ENCODE data around the gene STKLD1.
"Not testable (repeated sequence)": the region's sequence is repeated elsewhere in the genome, so short reads cannot be mapped to it uniquely, and the experiment has no call there.

The STKLD1 gene

DNA sequence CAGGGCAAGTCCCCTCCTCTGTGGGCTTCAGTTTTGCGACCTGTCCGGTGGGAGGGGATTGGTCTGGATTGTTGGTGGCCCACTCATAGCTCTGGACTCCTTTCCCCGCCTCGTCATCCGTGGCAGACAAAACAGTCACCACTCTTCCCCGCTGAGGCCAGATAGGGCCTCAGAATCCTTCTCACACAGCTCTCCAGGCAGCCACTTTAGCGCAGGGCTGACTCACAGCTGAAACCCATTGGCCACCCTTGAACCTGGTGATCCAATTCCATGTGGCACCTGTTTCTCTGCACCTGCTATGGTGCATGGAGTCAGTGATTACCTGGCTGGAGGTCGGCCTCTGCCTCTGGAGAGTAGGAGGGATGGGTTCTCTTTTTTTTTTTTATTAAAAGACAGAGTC lies 67.8 kb downstream of the STKLD1 start:
- TF ChIP-seq, protein P1, sequence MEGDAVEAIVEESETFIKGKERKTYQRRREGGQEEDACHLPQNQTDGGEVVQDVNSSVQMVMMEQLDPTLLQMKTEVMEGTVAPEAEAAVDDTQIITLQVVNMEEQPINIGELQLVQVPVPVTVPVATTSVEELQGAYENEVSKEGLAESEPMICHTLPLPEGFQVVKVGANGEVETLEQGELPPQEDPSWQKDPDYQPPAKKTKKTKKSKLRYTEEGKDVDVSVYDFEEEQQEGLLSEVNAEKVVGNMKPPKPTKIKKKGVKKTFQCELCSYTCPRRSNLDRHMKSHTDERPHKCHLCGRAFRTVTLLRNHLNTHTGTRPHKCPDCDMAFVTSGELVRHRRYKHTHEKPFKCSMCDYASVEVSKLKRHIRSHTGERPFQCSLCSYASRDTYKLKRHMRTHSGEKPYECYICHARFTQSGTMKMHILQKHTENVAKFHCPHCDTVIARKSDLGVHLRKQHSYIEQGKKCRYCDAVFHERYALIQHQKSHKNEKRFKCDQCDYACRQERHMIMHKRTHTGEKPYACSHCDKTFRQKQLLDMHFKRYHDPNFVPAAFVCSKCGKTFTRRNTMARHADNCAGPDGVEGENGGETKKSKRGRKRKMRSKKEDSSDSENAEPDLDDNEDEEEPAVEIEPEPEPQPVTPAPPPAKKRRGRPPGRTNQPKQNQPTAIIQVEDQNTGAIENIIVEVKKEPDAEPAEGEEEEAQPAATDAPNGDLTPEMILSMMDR (conservative IDR thresholded peaks at IDR 0.05; ENCODE audit: low read length), result no peak
- DNase-seq (ENCODE audit: low read depth), result no peak
- H3K4me3 ChIP-seq (ENCODE audit: low read length), result no peak overlapping the region

DNA sequence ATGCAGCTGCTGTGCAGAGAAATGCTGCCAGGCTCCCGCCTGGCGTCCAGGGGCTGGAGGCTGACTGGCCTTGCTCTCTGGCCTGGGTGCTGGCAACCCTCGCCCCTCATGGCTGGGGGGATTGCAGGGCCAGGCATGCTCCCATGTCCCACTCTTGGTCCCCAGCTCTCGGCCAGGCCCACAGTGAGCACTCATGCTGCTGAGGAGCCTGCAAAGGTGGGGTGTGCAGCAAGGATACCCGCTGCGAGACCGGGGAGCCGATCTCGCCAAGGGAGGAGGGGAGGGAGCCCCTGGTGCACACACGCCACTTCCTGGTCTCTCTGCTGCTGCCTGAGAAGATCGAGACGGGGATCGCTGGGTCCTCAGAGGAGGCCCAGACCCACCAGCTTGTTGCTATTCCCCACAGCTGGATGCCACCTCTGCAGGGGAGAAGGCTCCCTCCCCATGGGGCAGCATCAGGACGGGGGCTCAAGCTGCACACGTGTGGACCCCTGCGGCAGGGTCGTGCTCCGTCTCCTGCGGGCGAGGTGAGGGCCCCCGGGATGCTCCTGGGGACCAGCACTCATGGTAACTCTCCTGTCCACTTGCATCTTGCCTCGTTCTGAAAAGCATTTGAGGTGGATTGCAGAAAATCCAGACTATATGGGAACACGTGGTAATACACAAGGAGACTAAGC lies 69.3 kb downstream of the STKLD1 start:
- no peak for DNase-seq (ENCODE audit: low read depth)
- TF ChIP-seq, protein P1 (conservative IDR thresholded peaks at IDR 0.05; ENCODE audit: low read length), result no peak
- no peak overlapping the region for H3K4me3 ChIP-seq (ENCODE audit: low read length)

DNA sequence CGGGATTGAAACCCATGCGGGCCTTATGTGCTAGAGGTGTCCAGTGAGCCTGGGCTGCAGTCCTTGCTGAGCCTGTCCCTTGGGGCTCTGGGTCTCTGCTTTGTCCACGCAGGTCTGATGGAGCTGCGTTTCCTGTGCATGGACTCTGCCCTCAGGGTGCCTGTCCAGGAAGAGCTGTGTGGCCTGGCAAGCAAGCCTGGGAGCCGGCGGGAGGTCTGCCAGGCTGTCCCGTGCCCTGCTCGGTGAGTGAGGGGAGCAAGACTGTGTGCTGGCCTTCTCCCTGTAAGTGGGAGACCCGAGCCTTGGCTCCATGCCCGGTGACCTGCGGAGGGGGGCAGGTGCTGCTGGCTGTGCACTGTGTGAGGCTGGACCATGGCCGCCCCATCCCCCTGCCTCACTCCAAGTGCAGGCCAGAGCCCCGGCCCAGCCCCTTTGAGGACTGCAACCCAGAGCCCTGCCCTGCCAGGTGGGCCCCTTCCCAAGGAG lies 72.4 kb downstream of the STKLD1 start:
- TF ChIP-seq, protein P1 (conservative IDR thresholded peaks at IDR 0.05; ENCODE audit: low read length), result no peak
- DNase-seq (ENCODE audit: low read depth), result no peak

DNA sequence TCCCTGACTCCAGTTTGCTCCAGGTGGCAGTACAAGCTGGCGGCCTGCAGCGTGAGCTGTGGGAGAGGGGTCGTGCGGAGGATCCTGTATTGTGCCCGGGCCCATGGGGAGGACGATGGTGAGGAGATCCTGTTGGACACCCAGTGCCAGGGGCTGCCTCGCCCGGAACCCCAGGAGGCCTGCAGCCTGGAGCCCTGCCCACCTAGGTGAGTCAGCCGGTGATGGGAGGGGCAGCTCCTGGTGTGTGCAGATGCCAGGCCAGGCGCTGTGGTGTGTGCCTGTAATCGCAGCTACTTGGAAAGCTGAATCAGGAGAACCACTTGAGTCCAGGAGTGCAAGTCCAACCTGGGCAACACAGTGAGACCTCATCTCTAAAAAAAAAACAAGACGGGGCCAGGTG lies 73.6 kb downstream of the STKLD1 start:
- H3K4me3 ChIP-seq (ENCODE audit: low read length), result no peak overlapping the region
- TF ChIP-seq, protein P1 (conservative IDR thresholded peaks at IDR 0.05; ENCODE audit: low read length), result no peak
- DNase-seq (ENCODE audit: low read depth), result no peak

More for the DNA sequence above, 72.4 kb downstream of the STKLD1 start:
- H3K4me3 ChIP-seq (ENCODE audit: low read length), result no peak overlapping the region

DNA sequence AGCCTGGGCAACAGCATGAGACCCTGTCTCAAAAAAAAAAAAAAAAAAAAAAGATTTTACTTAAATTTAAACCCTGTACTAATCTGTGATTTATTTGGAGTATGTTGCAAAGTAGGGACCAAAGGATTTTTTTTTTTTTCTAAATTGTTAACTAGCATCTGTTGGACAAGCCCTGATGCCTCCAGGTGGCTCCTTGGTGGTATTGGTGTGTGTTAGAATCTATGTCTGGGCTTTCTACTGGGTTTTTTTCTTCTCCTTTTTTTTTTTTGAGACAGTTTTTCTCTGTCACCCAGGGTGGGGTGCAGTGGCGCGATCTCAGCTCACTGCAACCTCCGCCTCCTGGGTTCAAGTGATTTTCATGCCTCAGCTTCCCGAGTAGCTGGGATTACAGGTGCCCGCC lies 75.7 kb downstream of the STKLD1 start:
- DNase-seq (ENCODE audit: low read depth); H3K4me3 ChIP-seq (ENCODE audit: low read length): not testable (repeated sequence)

DNA sequence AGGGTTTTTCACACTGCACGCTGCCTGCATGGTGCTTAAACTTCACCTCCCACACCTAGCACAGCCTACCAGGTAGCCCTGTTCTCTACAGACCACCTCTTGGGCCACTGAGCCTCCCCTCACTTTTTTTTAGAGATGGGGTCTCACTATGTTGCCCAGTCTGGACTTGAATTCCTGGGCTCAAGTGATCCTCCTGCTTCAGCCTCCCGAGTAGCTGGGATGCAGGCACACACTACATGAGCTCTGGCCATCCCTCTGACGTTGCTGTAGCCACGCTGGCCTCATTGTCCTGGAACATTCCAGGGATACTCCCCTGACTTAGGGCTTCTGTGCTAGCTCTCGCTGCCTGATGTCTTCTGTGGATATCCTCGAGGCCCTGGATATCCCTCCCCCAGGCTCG lies 76.4 kb downstream of the STKLD1 start:
- TF ChIP-seq, protein P1 (conservative IDR thresholded peaks at IDR 0.05; ENCODE audit: low read length), result no peak
- DNase-seq (ENCODE audit: low read depth), result no peak
- no peak overlapping the region for H3K4me3 ChIP-seq (ENCODE audit: low read length)

DNA sequence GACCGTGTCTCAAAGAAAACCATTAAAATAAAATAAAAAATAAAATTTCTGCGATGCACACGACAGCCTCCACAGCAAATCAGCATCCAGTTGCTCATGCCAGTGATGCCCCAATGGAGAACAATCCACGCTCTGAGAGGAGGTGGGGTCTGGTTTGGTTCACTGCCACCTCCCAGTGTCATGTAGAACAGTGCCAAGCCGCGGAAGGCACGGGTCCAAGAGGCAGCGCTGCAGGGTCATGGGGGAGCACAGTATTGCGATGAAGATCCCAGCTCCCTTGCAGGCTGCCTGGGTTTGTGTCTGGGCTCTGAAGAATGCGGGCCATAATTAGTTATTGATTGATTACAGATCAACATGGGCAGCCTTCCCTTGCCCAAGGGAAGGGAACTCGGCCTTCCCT lies 77.5 kb downstream of the STKLD1 start:
- no peak overlapping the region for H3K4me3 ChIP-seq (ENCODE audit: low read length)
- no peak for DNase-seq (ENCODE audit: low read depth)
- TF ChIP-seq, protein P1 (conservative IDR thresholded peaks at IDR 0.05; ENCODE audit: low read length), result no peak

Data from AG10803 (cell line).